ENCODE data around the gene HSD17B2.
A peak's percentile ranks its signal among the peaks of the same experiment; 100 is the strongest.

Gene HSD17B2

GRCh38 chr16:82027629-82028064 lies 7.4 kb upstream of the HSD17B2 start:
- TF ChIP-seq TCF12 (IDR thresholded peaks at IDR 0.05; ENCODE audit: low read depth), result no peak
- no peak for TF ChIP-seq CEBPB (IDR thresholded peaks at IDR 0.05)
- no peak for TF ChIP-seq REST (IDR thresholded peaks at IDR 0.05; ENCODE audit: low read depth)
- no peak for TF ChIP-seq FOXM1 (IDR thresholded peaks at IDR 0.05; ENCODE audit: borderline replicate concordance, low read depth)
- no peak for TF ChIP-seq ZBTB7A (IDR thresholded peaks at IDR 0.05; ENCODE audit: low read depth)
- no peak for TF ChIP-seq YY1 (IDR thresholded peaks at IDR 0.05; ENCODE audit: low read depth)
- TF ChIP-seq TEAD4 (IDR thresholded peaks at IDR 0.05), result no peak
- no peak for TF ChIP-seq RAD21 (IDR thresholded peaks at IDR 0.05; ENCODE audit: low read depth)
- no peak for TF ChIP-seq USF1 (IDR thresholded peaks at IDR 0.05)
- TF ChIP-seq EP300 (IDR thresholded peaks at IDR 0.05; ENCODE audit: borderline replicate concordance), result no peak
- TF ChIP-seq CREB1 (IDR thresholded peaks at IDR 0.05; ENCODE audit: low read depth), result no peak
- TF ChIP-seq TAF1 (IDR thresholded peaks at IDR 0.05; ENCODE audit: low read depth), result no peak
- TF ChIP-seq EGR1 (IDR thresholded peaks at IDR 0.05), result no peak
- TF ChIP-seq MAX (IDR thresholded peaks at IDR 0.05), result no peak
- TF ChIP-seq NFIC (IDR thresholded peaks at IDR 0.05), result no peak

GRCh38 chr16:82031116-82032084 lies 3.7 kb upstream of the HSD17B2 start:
- peak; percentile 44 for TF ChIP-seq RAD21 (IDR thresholded peaks at IDR 0.05; ENCODE audit: low read depth)
- TF ChIP-seq ZBTB7A (IDR thresholded peaks at IDR 0.05; ENCODE audit: low read depth), result no peak
- TF ChIP-seq YY1 (IDR thresholded peaks at IDR 0.05; ENCODE audit: low read depth), result no peak

GRCh38 chr16:82033006-82033405 lies 2.0 kb upstream of the HSD17B2 start:
- no peak for TF ChIP-seq ZBTB7A (IDR thresholded peaks at IDR 0.05; ENCODE audit: low read depth)
- no peak for TF ChIP-seq REST (IDR thresholded peaks at IDR 0.05; ENCODE audit: low read depth)
- no peak for TF ChIP-seq EGR1 (IDR thresholded peaks at IDR 0.05)

- TF ChIP-seq FOXM1 (IDR thresholded peaks at IDR 0.05; ENCODE audit: borderline replicate concordance, low read depth) (no peak), CEBPB (IDR thresholded peaks at IDR 0.05) (no peak), ZBTB7A (IDR thresholded peaks at IDR 0.05; ENCODE audit: low read depth) (no peak), USF1 (IDR thresholded peaks at IDR 0.05) (no peak), TEAD4 (IDR thresholded peaks at IDR 0.05) (no peak), NFIC (IDR thresholded peaks at IDR 0.05) (no peak), TAF1 (IDR thresholded peaks at IDR 0.05; ENCODE audit: low read depth) (no peak), EP300 (IDR thresholded peaks at IDR 0.05; ENCODE audit: borderline replicate concordance) (no peak), TCF12 (IDR thresholded peaks at IDR 0.05; ENCODE audit: low read depth) (no peak), RAD21 (IDR thresholded peaks at IDR 0.05; ENCODE audit: low read depth) (no peak), YY1 (IDR thresholded peaks at IDR 0.05; ENCODE audit: low read depth) (no peak), MAX (IDR thresholded peaks at IDR 0.05) (no peak)
Measured at GRCh38 chr16:82033683-82034300, 1.3 kb upstream of the HSD17B2 start.

- TF ChIP-seq NFIC (IDR thresholded peaks at IDR 0.05) (no peak), REST (IDR thresholded peaks at IDR 0.05; ENCODE audit: low read depth) (no peak), TCF12 (IDR thresholded peaks at IDR 0.05; ENCODE audit: low read depth) (no peak), YY1 (IDR thresholded peaks at IDR 0.05; ENCODE audit: low read depth) (no peak), EGR1 (IDR thresholded peaks at IDR 0.05) (no peak), FOXM1 (IDR thresholded peaks at IDR 0.05; ENCODE audit: borderline replicate concordance, low read depth) (no peak), MAX (IDR thresholded peaks at IDR 0.05) (no peak), TEAD4 (IDR thresholded peaks at IDR 0.05) (no peak), TAF1 (IDR thresholded peaks at IDR 0.05; ENCODE audit: low read depth) (no peak)
Measured at GRCh38 chr16:82037251-82037650, 2.2 kb downstream of the HSD17B2 start.
